SKM-1 (cell line): ENCODE data around the gene FAAP20.
A peak's percentile ranks its signal among the peaks of the same experiment; 100 is the strongest.

Experiments
- DNase-seq: peaks from one replicate; lab custom pipeline; 2025; ENCODE audit not compliant: unreplicated experiment; lab: John Stamatoyannopoulos, UW

Gene FAAP20

DNA sequence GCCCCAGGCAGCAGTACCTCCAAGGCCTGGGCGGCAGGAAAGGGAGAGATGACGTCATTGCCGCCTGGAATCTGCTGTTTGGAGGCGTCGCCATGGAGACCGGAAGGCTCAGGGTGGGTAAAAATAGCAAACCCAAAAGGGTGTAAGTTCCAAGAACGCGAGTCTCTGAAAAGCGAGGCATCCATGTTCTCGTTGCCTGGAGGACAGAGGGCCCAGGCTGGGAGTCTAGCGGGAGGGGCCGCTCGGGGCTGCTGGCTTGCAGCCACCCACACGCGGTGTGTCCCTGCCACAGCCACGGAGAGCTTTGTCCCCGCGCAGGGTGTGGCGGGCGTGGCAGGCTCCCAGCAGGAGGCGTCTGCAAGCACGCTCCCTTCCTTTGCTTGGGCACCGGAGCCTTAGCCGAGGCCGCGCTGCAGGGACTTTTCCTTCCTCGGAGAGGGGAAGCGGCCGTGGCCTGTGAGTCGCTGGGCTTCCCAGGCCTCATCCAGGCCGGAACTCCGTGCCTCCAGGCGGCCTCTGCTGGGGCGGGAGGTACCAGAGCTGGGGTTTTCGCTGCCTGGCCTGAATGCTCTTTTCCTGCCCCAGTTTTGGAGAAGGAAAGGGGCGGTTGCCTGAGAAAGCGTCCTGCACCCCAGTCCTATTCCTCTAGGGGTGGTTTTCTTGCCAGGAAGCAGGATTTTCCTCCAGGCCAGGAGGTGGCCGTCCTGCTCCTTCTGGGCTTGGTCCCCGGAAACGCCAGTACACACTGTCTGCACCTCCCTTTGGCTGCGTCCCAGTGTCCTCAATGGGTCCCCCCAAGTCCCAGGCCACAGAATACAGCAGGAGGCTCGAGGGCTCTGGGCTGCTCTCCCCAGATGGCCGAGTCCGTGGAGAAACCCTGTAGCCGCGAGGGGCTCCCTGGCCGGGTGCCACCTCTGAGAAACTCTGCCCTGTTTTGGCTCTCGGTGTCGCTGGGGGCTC is 18.2 kb upstream of the FAAP20 start:
- no peak for DNase-seq

DNA sequence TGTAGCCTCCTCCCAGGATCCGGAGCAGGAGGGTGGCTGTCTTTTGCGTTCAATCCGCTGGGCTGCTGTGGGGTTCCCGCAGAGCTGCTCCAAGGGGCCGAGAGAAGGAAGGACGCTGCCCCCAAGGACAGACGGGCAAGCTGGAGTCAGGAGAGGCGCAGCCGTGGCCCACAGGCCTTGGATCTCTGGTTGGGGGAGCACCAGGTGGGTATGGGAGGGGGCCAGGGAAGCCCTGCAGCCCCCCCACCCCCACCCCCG is 17.6 kb upstream of the FAAP20 start:
- no peak for DNase-seq

DNA sequence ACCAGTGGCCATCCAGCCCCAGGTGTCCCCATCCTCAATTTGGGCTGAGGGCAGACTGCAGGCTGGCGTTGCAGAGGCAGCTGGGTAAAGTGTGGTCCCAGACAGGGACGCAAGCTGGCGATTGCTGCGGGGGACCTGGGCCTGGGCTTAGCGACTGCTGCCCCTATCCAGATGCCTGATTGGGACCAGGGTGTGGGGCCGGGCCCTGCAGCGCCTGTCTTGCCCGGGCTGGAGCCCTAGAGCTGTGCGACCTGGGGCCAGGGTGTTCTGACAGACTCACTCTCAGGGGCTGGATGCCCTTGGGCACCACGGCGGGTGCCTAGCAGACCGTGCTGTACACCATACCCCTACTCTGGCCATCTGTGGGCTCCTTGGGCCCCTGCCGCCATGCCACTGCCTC is 16.2 kb upstream of the FAAP20 start:
- no peak for DNase-seq

DNA sequence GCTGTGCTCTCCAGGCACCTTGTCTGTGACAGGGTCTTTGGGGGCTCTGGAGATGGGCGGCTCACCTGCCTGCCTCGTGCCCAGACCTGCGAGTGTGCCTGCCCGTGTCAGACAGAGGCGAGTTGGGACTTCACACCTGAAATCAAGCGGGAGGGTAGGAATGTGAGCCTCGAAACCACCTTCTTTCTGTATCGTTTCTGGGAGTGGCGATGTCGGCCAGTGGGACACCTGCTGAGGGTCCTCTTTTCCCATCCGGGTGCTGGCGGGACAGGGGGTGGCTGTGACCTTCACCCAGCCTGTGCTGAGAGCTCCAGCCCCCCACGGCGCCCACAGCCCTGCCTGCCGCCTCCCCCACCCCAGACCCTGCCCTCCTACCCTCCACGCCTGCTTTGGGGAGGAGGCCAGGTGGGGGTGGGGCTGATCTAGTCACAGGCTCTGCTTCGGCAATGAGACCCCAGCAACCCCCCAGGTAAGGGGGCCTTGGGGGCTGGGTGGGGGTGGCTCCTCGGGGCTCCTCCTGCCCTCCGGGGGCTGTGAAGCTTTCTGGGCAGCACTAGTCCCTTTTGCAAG is 15.6 kb upstream of the FAAP20 start:
- DNase-seq: no peak

DNA sequence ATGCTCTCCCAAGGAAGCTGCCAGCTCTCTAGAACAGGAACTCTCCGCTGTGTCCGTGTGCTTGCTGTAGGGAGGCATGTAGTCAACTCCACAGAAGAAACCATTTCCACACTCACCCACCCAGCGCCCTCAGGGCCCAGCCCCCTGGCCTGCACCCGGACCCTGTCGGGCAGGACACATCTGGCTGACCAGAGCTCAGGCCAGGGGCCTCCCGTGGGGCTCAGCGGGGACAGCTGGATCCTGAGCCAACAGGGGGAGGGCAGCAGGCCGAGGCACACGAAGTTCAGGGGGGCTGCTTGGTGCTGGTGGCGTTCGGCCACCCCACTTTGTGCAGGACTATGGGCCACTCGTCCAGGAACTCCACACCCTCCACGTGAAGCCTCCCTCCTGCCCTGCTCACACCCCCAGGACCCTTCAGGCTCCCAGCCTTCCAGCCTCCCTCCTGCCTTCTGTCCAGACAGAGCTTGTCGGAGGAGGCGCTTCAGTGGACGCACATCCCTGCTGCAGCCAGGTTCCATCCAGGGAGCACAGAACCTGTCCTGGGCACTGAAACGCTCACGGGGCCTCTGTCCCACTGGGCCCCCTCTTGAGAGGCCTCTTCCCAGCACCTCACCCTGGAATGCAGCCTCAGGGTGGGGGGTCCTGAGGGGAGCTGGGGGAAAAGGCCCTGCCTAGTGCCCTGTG is 15.0 kb upstream of the FAAP20 start:
- DNase-seq: no peak

DNA sequence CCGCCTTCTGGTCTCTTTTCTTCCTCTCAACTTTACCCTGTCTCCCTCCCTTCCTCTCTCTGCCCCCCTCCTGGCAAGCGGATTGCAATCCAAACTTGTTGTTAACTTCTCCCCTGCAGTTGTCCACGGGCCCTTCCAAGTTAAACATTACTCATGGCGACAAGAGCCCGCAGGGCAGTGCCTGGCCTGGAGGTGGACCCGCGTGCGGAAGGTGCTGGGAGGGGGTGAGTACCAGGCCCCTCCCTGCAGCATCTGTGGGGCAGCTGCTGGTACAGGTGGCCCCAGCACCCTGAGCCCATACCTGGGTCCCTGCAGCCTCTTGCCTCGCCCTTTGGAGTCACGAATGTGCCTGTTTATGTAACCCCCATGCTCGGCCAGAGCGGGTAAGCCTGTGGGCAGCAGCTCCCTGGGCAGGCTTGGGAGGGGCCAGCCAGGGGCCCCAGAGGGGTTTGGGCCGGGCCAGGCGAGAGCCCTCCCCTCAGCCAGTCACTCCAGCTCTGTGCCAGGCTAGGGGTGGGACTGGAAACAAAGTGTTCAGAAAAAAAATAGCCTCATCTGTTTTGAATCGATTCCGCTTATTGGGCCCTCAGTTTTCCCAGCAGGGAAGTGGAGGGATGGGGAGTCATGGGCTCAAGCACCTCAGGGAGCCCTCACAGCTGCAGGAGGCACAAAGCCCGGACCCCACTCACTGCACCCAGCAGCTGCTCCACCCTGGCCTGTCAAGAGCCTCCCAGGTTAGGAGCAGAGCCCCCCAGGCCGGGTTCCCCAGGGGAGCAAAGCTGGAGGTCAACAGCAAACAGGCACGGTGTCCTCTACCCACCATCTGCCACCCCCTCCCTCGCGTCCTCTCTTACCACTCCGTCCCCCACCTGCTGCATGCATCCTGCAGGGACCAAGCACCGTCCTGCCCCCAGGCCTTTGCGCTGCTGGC is 14.0 kb upstream of the FAAP20 start:
- no peak for DNase-seq

DNA sequence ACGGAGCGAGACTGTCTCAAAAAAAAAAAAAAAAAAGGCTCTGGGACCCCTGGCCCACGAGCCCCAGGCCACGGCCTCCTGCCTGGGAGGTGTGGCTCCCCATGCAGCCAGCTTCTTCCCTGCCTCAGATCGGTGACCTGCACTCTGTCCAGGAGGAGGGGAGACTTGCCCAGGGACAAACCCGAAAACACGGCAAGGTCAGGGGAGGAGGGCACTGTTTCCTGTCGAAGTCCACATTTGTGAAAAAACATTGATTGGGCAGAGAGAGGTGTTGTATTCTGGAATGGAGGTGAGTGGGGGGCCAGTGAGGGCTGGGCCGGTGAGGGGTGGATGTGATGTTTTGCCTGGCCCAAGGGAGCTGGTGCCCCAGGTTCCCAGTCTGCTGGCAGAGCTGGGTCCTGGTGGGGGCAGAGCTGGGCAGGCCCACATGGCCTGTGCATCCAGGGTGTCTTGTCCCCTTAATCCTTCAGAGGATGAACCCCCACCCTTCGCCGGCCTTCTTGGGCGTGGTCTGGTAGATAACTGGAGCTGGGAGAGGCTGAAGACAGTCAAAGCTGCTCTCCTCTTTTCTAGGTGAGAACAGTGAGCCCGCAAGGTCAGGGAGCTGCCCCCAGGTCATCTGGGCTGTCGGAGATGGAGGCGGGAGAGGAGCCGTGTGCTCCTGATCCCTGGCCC is 12.4 kb upstream of the FAAP20 start:
- DNase-seq: no peak

DNA sequence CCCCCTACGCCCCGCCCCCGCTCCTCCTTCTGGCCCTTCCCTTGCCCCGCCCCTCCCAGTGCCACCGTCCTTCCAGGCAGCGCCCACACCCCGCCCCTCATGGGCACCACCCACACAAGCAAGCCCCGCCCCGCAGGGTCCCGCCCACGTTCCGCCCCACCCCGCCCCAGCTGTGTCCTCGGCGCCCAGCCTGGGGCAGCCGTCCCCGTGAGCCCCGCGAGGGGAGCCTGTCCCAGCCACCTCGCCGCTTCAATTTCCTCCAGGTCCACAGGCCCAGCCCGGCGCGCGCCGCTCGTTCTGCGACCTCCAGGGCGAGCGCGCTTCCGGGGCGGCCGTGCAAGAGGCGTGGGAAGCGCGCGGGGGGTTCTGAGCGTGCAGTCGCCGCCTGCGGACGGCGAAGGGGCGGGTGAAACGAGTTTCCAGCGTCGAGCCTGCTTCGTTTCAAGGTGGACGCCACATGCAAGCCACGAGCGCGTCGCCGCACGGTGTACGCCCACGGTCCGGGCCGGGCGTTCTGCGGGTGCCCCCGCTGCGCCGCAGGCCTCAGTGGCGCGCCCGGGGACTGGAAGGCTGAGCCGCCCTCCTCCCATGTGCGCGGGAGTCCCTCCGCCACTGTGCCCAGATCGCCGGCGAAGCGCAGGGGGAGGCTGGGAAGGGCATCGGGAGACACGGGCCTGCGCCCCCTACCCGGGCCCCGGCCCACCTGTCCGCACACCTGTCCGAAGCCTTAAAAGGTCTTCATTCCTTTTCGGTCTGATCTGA is 10.8 kb upstream of the FAAP20 start:
- DNase-seq: no peak

DNA sequence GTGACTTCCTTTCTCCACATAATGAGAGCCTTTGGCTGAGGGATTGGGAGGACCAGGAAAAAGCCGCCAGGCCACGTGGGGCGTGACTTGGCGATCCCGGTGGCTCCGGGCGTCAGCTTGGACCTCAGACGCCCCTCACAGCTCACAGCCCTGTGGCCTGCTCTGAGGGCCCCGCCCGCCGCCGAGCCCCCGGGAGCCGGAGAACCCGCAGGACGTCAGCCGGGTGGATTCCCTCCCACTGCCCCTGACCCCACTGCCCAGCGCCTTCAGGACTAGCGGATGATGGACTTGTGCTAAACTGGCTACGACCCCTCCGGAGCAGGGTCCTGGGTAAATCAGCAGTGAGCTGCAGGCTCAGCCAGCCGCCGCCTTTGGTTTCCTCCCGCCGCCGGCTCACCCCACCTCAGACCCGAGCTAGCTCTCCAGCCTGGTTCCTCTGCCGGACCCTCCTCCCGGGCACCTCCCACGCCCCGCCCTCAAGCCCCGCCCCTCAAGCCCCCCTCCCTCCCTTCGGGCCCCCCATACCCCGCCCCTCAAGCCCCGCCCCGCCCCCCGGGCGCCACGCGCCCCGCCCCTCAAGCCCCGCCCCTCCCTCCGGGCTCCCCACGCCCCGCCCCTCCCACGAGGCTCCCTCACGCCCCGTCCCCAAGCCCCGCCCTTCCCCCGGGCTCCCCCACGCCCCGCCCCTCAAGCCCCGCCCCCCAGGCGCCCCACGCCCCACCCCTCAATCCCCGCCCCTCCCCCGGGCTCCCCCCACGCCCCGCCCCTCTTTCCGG is 10.0 kb upstream of the FAAP20 start:
- DNase-seq: peak; percentile 85

DNA sequence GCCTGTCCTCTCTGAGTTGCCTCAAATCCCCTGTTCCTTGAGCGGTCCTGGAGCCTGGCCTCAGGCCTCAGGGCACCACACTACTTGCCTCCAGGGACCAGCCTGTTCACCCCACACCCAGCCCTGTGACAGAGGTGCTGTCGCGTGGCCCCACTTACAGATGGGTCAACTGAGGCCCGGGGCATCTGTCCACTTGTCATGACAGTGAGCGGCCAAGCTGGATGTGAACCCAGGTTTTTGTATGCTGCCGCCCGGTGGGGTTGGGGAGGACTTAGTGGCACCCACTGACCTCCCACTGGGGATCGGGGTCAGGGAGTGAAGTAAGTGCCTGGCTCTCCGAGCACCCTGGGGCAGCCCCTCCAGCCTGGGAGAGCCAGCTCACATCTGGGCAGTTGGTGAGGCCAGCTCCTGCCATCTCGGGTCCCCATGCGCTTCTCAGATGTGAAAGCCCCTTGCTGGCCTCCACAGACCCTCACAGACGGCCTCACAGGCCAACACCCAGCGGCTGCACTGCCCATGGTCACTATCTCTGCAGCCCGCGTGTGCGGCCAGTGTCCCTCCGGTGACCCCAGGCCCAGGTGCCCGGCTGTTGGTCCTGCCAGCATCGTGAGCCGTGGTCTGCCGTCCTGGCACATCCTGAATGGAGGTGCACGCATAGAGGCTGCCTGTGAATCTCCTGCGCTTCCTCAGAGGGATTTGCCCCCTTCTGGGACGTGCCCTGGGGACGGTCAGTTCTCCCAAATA is 9.3 kb upstream of the FAAP20 start:
- DNase-seq: no peak

DNA sequence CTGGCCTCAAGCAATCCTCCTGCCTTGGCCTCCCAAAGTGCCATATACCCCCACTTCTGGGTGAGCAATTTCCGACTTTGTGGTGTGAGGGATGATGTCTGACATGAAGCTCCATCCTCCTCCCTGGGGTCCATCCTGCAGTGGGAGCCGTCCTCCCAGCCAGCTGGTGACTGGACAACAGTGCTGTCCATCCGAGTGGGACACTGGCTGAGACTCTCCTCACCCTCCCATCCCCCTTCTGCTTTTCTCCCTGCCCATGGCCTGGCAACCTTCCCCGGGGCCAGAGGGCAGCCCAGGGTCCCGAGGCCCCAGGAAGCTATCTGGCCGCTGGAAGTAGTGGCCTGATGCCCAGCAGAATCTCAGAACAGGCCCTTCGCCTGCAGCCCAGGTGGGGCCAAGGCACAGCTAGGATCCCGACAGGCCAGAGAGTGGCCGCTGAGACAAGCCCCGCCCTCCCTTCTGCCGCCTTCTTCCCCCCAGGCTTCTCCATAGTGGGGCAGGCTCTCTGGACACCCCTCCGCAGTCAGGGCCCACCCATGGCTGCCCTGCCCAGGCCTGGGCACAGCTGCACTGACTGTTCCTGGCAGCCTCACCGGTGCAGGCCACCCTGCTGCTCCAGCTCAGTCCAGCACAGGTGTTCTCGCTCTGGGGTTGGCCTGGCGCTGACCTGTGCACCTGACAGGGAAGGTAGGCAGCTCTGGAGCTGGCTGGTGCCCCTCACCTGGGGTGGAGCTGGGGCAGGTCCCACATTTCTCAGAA is 8.4 kb upstream of the FAAP20 start:
- DNase-seq: no peak

DNA sequence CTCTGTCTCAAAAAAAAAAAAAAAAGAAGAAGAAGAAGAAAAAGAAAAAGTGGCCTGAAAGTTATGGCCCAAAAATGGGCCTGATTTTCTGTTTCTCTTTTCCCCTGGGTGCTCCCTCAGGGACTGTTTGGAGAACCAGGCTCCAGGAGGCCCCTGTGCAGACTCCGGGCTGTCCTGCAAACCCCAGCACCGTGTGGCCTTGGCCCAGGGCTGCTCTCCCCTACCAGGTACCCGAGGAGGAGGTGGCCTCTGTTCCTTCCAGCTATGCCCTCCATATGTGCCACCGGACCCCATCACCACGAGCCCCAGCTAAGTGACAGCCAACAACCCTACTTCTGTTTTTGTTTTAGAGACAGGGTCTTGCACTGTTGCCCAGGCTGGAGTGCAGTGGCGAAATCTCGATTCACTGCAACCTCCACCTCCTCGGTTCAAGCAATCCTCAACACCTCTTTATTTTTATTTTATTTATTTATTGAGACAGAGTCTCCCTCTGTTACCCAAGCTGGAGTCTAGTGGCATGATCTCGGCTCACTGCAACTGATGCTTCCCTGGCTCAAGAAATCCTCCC is 7.5 kb upstream of the FAAP20 start:
- no peak for DNase-seq

DNA sequence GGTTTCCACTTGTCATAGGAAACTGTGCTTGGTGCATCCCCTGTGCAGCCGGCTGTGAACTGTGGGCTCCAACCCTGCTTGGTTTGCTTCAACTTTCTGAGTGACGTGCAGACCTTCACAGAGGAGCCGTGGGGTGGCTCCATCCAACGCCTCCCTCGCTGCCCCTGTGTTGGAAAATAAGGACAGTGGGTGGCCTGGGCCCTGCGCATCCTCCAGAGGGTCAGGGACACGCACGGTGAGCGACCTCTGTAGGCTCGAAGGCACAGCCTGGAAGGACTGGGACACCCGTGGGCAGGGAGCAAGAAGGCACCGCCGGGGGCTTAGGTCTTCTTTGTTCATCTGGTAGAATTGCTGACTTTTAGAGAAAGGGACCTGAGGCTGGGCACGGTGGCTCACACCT is 6.5 kb upstream of the FAAP20 start:
- no peak for DNase-seq

DNA sequence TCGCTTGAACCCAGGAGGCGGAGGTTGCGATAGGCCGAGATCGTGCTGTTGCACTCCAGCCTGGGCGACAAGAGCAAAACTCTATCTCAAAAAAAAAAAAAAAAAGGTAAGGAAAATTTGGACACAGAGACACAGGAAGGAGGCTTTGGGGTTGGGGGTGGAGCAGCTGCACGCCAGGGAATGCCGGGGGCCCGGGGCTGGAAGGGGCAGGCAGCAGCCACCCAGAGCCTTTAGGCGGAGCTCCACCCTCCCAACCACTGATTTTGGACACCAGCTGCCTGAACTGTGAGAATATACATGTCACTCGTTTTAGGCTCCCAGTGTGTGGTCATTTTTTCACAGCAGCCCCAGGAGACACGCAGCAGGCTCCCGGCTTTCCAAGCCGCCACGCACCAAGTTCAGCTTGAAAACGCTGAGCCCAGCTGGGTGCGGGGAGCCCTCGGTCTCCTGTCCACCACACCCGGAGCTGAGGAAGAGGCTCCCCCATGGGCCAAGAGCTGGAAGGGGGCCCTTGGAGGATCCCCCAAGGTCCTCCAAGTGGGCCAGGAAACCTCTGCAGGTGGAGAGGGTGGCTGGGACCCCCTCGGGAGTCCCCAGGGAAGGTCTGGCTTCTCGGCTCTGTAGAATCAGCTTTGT is 5.9 kb upstream of the FAAP20 start:
- no peak for DNase-seq

DNA sequence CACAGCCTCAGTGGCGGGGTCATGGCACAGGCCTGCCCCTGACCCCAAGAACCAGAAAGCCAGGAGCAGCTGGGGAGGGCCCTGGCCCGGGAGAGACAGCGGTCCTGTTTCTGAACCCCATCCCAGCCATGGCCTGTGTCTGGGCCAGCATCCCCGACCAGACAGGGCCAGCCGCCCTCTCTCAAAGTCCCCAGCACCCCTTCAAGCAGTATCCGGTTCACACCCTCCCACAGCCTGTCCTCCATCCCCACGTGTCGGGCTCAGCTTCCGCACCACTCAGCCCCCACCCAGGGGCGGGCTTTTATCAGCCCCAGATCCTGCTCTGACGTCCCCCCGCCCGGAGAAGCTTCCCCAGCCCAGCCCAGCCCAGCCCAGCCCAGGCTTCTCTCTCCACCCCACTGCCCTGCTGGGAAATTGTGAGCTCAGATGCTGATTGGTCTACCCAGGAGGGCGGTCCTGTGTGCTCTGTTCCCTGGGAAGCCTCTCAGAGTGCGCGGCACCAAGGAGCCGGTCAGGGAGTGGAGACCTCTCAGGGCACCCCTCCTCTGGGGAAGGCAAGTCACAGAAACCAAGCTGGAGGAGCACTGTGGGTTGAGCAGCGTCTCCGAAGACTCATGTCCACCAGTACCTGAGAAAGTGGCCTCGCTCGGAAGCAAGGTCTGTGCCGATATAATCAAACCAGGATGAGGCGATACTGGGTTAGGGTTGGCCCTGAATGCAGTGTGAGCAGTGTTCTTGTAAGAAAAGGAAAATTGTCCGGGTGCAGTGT is 4.7 kb upstream of the FAAP20 start:
- DNase-seq: no peak

DNA sequence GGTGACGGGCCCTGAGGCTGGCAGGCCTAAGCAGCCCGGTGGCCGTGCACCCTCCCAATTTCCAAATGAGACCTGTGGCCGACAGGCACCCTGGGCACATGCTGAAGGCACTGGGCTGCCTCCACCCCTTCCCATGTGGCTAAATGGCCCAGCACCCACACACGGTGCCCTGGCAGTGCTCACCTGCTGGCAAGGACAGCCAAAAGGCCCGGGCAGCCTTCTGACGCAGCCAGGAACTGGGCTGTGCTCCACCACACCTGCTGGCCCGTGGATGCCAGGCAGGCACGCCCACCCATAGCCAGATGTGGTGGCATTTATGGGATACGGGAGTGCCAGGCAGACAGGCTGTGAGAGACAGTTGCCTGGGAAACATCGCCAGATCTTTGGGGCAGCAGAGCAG is 4.0 kb upstream of the FAAP20 start:
- no peak for DNase-seq
